Activated naive CD4-positive, alpha-beta T cell treated with anti-CD3 and anti-CD28 coated beads, Interleukin-2, amount 50 U/mL, for 16 hours (primary cell): Measurements from ENCODE around the gene ADAM10.

Experiments used
- DNase-seq: peaks from one replicate; pipeline ENCODE4 v3.0.0-alpha.2; 2020

The ADAM10 gene

DNA sequence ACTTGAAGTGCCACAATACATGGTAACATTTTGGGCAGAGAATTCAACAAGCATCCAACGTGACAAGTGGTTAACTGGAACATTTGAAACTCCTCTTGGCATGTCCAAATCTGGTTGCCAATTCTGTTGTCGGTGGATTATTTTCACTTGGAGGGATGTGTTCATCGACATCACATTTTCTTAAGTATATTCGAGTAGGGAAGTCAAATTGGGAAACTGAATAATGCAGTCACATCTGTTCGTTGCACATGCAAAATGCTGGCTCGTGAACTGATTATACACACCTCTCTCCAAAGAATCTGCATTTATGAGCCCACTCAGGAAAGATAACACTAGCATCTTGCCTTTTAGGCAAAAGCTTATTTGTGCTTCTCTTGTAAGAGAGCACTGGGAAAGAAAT lies 178.0 kb downstream of the ADAM10 start:
- no peak for DNase-seq

- DNase-seq: no peak
These were observed 180.1 kb downstream of the ADAM10 start for GRCh38 chr15:58569455-58569854.

GRCh38 chr15:58568157-58568571 lies 181.3 kb downstream of the ADAM10 start:
- no peak for DNase-seq

GRCh38 chr15:58566029-58566428 lies 183.5 kb downstream of the ADAM10 start:
- no peak for DNase-seq

DNA sequence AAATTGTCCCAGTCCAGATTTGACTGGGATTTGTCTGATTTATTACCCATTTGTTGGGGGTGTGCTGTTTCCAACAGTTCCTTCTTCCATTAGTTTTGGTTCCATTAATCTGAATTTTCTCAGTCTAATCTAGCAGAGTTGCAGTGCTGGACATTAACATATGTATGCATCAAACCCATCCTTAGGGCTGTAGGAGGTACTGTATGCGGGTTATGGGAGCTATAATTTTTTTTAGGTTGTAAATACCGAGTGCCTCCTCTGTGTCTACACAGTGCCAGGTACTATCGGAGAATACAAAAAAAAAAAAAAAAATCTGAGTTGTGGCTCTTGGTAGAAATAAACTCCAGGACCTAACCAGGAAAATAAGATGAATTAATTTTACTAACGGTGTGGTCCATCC lies 183.9 kb downstream of the ADAM10 start:
- DNase-seq: no peak

GRCh38 chr15:58564981-58565380 lies 184.5 kb downstream of the ADAM10 start:
- DNase-seq: no peak

GRCh38 chr15:58562135-58562534 lies 187.4 kb downstream of the ADAM10 start:
- DNase-seq: no peak

DNA sequence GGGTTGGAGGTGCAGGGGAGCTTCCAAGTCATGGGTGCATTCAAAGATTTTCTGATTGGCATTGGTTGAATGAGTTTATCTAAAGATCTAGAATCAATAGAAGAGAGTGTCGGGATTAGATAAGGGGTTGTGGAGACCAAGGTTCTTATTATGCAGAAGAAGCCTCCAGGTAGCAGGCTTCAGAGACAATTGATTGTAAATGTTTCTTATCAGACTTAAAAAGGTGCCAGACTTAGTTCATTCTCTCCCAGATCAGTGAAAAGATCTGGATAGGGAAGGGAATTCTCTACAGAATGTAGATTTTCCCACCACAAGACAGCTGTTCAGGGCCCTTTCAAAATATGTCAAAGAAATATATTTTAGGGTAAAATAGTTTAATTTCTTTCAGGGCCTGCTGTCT lies 188.2 kb downstream of the ADAM10 start:
- DNase-seq: no peak

GRCh38 chr15:58559904-58560588 lies 189.5 kb downstream of the ADAM10 start:
- DNase-seq: no peak

- no peak for DNase-seq
These were observed 190.7 kb downstream of the ADAM10 start for GRCh38 chr15:58558777-58559176.

DNA sequence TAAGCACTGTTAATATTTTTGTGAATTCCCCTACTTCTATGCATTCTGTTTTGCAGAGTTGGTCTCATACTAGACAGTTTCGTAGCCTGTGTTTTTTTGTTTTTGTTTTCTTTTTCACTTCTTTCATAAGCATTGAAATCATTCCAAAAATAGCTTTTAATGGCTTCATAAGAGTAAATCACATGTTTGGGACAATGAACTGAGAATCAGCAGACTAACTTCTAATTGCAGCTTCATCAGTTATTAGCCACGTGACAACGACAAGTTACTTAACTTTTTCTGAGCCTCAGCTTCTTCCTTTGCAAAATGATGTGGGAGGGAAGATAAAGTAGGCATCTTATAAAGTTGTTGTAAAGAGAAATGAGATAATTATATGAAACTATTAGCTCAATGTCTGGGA lies 193.0 kb downstream of the ADAM10 start:
- DNase-seq: no peak

DNA sequence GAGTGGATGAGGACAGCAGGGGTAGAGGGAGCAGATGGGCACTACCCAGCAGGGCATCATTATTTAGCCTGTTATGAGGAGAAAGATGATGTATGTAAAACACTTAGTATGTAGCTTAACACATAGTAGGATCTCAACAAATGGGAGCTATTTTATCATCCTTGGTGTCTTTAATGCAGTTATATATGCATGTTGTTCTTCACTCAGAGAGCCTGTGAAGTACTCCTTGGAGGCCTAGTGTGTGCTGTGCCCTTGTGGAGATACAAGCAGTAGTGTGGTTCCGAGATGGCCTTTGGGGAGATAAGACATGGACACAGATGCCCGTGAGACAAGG lies 193.5 kb downstream of the ADAM10 start:
- no peak for DNase-seq

- DNase-seq: no peak
These were observed 194.1 kb downstream of the ADAM10 start for GRCh38 chr15:58555162-58556027.

DNA sequence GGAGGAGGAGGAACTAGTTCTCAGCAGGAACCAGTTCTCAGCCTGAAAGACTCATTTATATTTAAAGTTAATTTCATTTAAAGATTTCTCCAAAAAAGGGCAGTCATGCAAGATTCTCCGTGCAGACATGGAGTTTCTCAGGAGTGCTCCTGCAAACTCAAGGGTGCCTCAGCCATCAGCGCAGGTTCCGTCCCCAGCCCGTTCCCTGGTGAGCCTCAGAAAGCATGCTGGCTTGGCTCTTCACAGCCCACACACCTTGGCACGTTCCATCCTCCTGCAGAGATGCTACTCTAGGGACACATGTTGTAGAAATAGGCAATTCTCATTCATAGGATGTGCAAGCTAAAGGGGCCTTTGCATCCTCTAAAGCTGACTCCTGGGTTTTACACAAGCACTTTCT lies 194.7 kb downstream of the ADAM10 start:
- DNase-seq: no peak

GRCh38 chr15:58553365-58553918 lies 196.1 kb downstream of the ADAM10 start:
- DNase-seq: no peak

- DNase-seq: no peak
These were observed 196.8 kb downstream of the ADAM10 start for GRCh38 chr15:58552505-58553364.

GRCh38 chr15:58551764-58552504 lies 197.6 kb downstream of the ADAM10 start:
- no peak for DNase-seq

GRCh38 chr15:58551084-58551763 lies 198.3 kb downstream of the ADAM10 start:
- DNase-seq: no peak

- DNase-seq: no peak
These were observed 199.8 kb downstream of the ADAM10 start for GRCh38 chr15:58549785-58550074.

GRCh38 chr15:58549013-58549784 lies 200.3 kb downstream of the ADAM10 start:
- no peak for DNase-seq

DNA sequence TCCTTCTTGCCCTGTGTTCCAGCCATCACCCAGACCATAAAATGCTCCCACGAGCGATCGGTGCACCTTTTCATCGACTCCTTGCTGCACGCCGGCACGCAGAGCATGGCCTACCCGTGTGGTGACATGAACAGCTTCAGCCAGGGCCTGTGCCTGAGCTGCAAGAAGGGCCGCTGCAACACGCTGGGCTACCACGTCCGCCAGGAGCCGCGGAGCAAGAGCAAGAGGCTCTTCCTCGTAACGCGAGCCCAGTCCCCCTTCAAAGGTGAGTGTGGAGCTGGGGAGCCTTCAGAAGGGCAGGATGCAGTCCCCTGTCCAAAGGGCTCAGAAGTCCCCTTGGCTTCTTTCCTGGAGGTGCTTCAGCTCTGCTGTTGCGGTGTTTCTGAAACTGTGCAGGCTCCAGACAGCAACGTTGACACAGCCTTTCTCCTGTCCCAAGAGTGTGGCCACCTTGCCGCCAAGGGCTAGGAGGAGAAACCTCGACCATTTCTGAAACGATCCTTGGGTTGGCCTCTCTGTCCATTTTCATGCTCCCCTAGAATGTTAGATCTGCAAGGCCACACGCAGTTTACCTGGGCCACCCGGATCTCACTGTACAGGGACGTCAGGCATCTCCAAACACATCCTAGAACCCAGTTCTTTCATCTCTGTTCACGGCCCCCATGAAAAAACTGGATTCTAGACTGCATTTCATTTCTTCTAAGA lies 201.0 kb downstream of the ADAM10 start:
- DNase-seq: no peak
